ENCODE results near the gene MED26. TPM values are rescaled to one million over a fixed set of nuclear protein-coding genes. Genes with fewer than 3 reads are reported as not detected.
"Not testable (repeated sequence)": the region's sequence is repeated elsewhere in the genome, so short reads cannot be mapped to it uniquely, and the experiment has no call there.

Gene MED26
- total and polyA plus RNA-seq, 2 experiments from 2014 or later = 7.4 to 15.4 TPM

- Histone ChIP-seq H3K27me3 (ENCODE audit: insufficient read depth) (no peaks in the 10 kb centered on the region), H3K9me2 (ENCODE audit: insufficient read depth) (no peaks in the 10 kb centered on the region), H3F3A (replicated peaks; ENCODE audit: low read depth) (no peaks in the 10 kb centered on the region), H3K4me3 (no peak overlapping the region), H3K4me2 (no peak overlapping the region), H3K79me2 (replicated peaks; ENCODE audit: insufficient read depth) (peaks cover 8% of the 10 kb centered on the region; the same call in 1 of the 2 replicates), H3K36me3 (ENCODE audit: insufficient read depth) (no peaks in the 10 kb centered on the region), H3K4me1 (ENCODE audit: insufficient read depth) (no peaks in the 10 kb centered on the region), H3K27ac (ENCODE audit: low read depth) (no peak overlapping the region), H4K20me1 (replicated peaks; ENCODE audit: insufficient read depth) (peaks cover 16% of the 10 kb centered on the region), H2AFZ (no peak overlapping the region)
- no peak for TF ChIP-seq EZH2phosphoT487 (IDR thresholded peaks at IDR 0.05; ENCODE audit: unreplicated experiment)
- no peak for TF ChIP-seq ETS1 (IDR thresholded peaks at IDR 0.05)
- no peak for TF ChIP-seq ZNF462 (CRISPR knock-in tag; IDR thresholded peaks at IDR 0.05)
- TF ChIP-seq ZNF331 (CRISPR knock-in tag; IDR thresholded peaks at IDR 0.05; ENCODE audit: low read depth) = no peak
- TF ChIP-seq POLR2AphosphoS5 (IDR thresholded peaks at IDR 0.05; ENCODE audit: low read depth) = no peak
- TF ChIP-seq CREB1 (CRISPR knock-in tag; IDR thresholded peaks at IDR 0.05; ENCODE audit: low read depth) = no peak
- TF ChIP-seq REST (IDR thresholded peaks at IDR 0.05; ENCODE audit: unreplicated experiment) = no peak
- TF ChIP-seq CTCF (conservative IDR thresholded peaks at IDR 0.05; ENCODE audit: low read depth in 2 of 2) = no peak
- no peak for TF ChIP-seq ZNF114 (CRISPR knock-in tag; IDR thresholded peaks at IDR 0.05)
- Mint-ChIP-seq H3K36me3 (ENCODE audit: low read depth) (no peaks in the 10 kb centered on the region; the same call in 2 of the 3 replicates), H3K9me3 (no peaks in the 10 kb centered on the region), H3K27ac (no peak overlapping the region), H3K4me1 (no peaks in the 10 kb centered on the region), H3K4me3 (no peak overlapping the region), H3K27me3 (ENCODE audit: insufficient read depth, low read depth, poor library complexity) (no peaks in the 10 kb centered on the region)
- DNase-seq (ENCODE audit: low spot score) (no peak), ATAC-seq (no peak)
These were observed 42.3 kb upstream of the MED26 start for GRCh38 chr19:16670291-16670690.

GRCh38 chr19:16668702-16669101, 40.7 kb upstream of the MED26 start:
- H3K4me1 Mint-ChIP-seq; H3K36me3 ChIP-seq (ENCODE audit: insufficient read depth); H3K36me3 Mint-ChIP-seq (ENCODE audit: low read depth); H2AFZ ChIP-seq; H3K27ac Mint-ChIP-seq; H3K27me3 ChIP-seq (ENCODE audit: insufficient read depth); H3K4me1 ChIP-seq (ENCODE audit: insufficient read depth); H3F3A ChIP-seq (replicated peaks; ENCODE audit: low read depth); DNase-seq (ENCODE audit: low spot score); H3K9me3 Mint-ChIP-seq; H3K4me3 Mint-ChIP-seq; H3K4me3 ChIP-seq; H3K27me3 Mint-ChIP-seq (ENCODE audit: insufficient read depth, low read depth, poor library complexity); H3K9me2 ChIP-seq (ENCODE audit: insufficient read depth); H3K4me2 ChIP-seq; ATAC-seq; H3K27ac ChIP-seq (ENCODE audit: low read depth): not testable (repeated sequence)
- H3K79me2 ChIP-seq (replicated peaks; ENCODE audit: insufficient read depth) = peaks cover 23% of the 10 kb centered on the region
- H4K20me1 ChIP-seq (replicated peaks; ENCODE audit: insufficient read depth) = peaks cover 17% of the 10 kb centered on the region
